Posterior vena cava (tissue), 2 donors: ENCODE results near the gene WNT3. TPM values are rescaled to one million over a fixed set of nuclear protein-coding genes. Genes with fewer than 3 reads are reported as not detected.

Experiments
- DNase-seq: peaks from one replicate; pipeline ENCODE4 v3.0.0-alpha.2; 2020; ENCODE audit warnings: low spot score
- intact Hi-C, 2 donors: fragments of 100-400 bp; cut with DNase I; formaldehyde crosslinking; loops; one replicate each; pipeline versions ENCODE4 v1.14.1 to v1.14.2; 2022 to 2023
- total RNA-seq, 2 donors: library from RNA; stranded (reverse); fragmentation: NEBNext Ultra II Directional; extraction: Animal tissue kit (Norgen Biotek cat#: 25700); gene quantifications; one replicate each; pipeline ENCODE4 v1.2.1, GENCODE V29; 2021
- donor health status: DM: yes; HTN: yes; CAD: no.
- donor health status: DM: yes; HTN: yes; CAD: no.

The WNT3 gene
- total RNA-seq, 2 donors from 2014 or later, result 0.32 to 0.81 TPM

GRCh38 chr17:46817901-46818209 lies 637 bp downstream of the WNT3 start:
- DNase-seq, result no peak
- intact Hi-C loops, result no loop called here

- intact Hi-C loops, result no loop called here
- no peak for DNase-seq
These were observed 1.2 kb downstream of the WNT3 start for GRCh38 chr17:46817151-46817900.

- intact Hi-C loops, result no loop called here
These were observed 2.8 kb downstream of the WNT3 start for GRCh38 chr17:46815474-46816353.

GRCh38 chr17:46814446-46814845 lies 4.0 kb downstream of the WNT3 start:
- intact Hi-C loops, result no loop called here
- DNase-seq, result no peak

More at GRCh38 chr17:46815474-46816353, 2.8 kb downstream of the WNT3 start:
- no peak for DNase-seq

GRCh38 chr17:46813920-46814319 lies 4.6 kb downstream of the WNT3 start:
- no peak for DNase-seq

GRCh38 chr17:46812624-46813318 lies 5.7 kb downstream of the WNT3 start:
- intact Hi-C loops, result no loop called here

More at GRCh38 chr17:46813920-46814319, 4.6 kb downstream of the WNT3 start:
- intact Hi-C loops, result no loop called here

GRCh38 chr17:46811978-46812583 lies 6.4 kb downstream of the WNT3 start:
- intact Hi-C loops, result no loop called here
- DNase-seq, result no peak

More at GRCh38 chr17:46812624-46813318, 5.7 kb downstream of the WNT3 start:
- no peak for DNase-seq

GRCh38 chr17:46810837-46811236 lies 7.7 kb downstream of the WNT3 start:
- intact Hi-C loops, result no loop called here
- no peak for DNase-seq

GRCh38 chr17:46809110-46809571 lies 9.4 kb downstream of the WNT3 start:
- intact Hi-C loops, result no loop called here

GRCh38 chr17:46805771-46806170 lies 12.7 kb downstream of the WNT3 start:
- no peak for DNase-seq
- intact Hi-C loops, result no loop called here

More at GRCh38 chr17:46809110-46809571, 9.4 kb downstream of the WNT3 start:
- DNase-seq, result no peak

GRCh38 chr17:46803544-46803943 lies 14.9 kb downstream of the WNT3 start:
- DNase-seq, result no peak
- intact Hi-C loops, result no loop called here

GRCh38 chr17:46802800-46803199 lies 15.7 kb downstream of the WNT3 start:
- intact Hi-C loops, result no loop called here
- no peak for DNase-seq

- intact Hi-C loops, result no loop called here
- no peak for DNase-seq
These were observed 17.9 kb downstream of the WNT3 start for GRCh38 chr17:46800573-46800972.

GRCh38 chr17:46796956-46797530 lies 21.4 kb downstream of the WNT3 start:
- intact Hi-C loops, result no loop called here

GRCh38 chr17:46796524-46796923 lies 22.0 kb downstream of the WNT3 start:
- no peak for DNase-seq
- intact Hi-C loops, result no loop called here

More at GRCh38 chr17:46796956-46797530, 21.4 kb downstream of the WNT3 start:
- no peak for DNase-seq

GRCh38 chr17:46796084-46796483 lies 22.4 kb downstream of the WNT3 start:
- no peak for DNase-seq
- intact Hi-C loops, result no loop called here

- intact Hi-C loops, result no loop called here
- DNase-seq, result no peak
These were observed 23.0 kb downstream of the WNT3 start for GRCh38 chr17:46795379-46795952.

GRCh38 chr17:46794318-46794717 lies 24.2 kb downstream of the WNT3 start:
- intact Hi-C loops, result no loop called here
- DNase-seq, result no peak

GRCh38 chr17:46793541-46793940 lies 25.0 kb downstream of the WNT3 start:
- no peak for DNase-seq

More at GRCh38 chr17:46793541-46793940, 25.0 kb downstream of the WNT3 start:
- intact Hi-C loops, result no loop called here
